Vagina (tissue), 2 donors: Measurements from ENCODE around the gene MBD1.

Experiments
- CTCF ChIP-seq, 3 experiments: fragments of 450-650 bp in 2 of 3; fragments of 200-600 bp in 1 of 3; sonication (generic) in 1 of 3; IDR thresholded peaks; one replicate each; pipeline ENCODE4 v1.5.1; 2017 to 2019; ENCODE audit warnings: antibody characterized with exemption in 3 of 3, mild to moderate bottlenecking in 2 of 3, moderate library complexity in 2 of 3
- POLR2A ChIP-seq, 2 donors: fragments of 450-650 bp; IDR thresholded peaks; one replicate each; pipeline ENCODE4 v1.6.1; 2017; ENCODE audit warnings: antibody characterized with exemption in 2 of 2, mild to moderate bottlenecking in 2 of 2, moderate library complexity in 2 of 2
- POLR2AphosphoS5 ChIP-seq, 2 donors: sonication (generic); formaldehyde crosslinking; IDR thresholded peaks; one replicate each; pipeline ENCODE4 v1.9.0; 2017; ENCODE audit warnings: antibody characterized with exemption in 2 of 2, mild to moderate bottlenecking in 2 of 2, low read depth in 1 of 2; ENCODE audit not compliant: insufficient read depth in 1 of 2

- TF ChIP-seq CTCF (IDR thresholded peaks at IDR 0.05) (no peak), POLR2A (IDR thresholded peaks at IDR 0.05) (no peak), POLR2AphosphoS5 (IDR thresholded peaks at IDR 0.05; ENCODE audit: insufficient read depth in 1 of 2, low read depth in 1 of 2) (no peak)
Measured at GRCh38 chr18:50315100-50315871, 34.0 kb upstream of the MBD1 start.
